G401 (cell line): ENCODE data around the gene PIM2. TPM values are rescaled to one million over a fixed set of nuclear protein-coding genes. Genes with fewer than 3 reads are reported as not detected.

Source experiments
- DNase-seq: peaks from one replicate; pipeline ENCODE4 v3.0.0-alpha.2; 2015; ENCODE audit warnings: low spot score
- in situ Hi-C: cut with HindIII; loops from 2 replicates; pipeline ENCODE4 v1.10.0; 2016; ENCODE audit warnings: low sequenced_read_pairs, mixed read lengths
- total RNA-seq: library from RNA; depleted of rRNA; stranded (reverse); fragments of >200 nt; shearing (Covaris generic); gene quantifications from 2 replicates; pipeline ENCODE4 v1.2.3, GENCODE V29; 2014

Gene PIM2
- total RNA-seq, 1 experiment from 2014 or later = 20.6 TPM

GRCh38 chrX:48911412-48912182 is 7.2 kb downstream of the PIM2 start, which contains the start of gene SLC35A2:
Gene SLC35A2 (minus strand): TSS chrX:48911646. CDS start chrX:48911636, 10 bp downstream.
- in situ Hi-C loops = no loop called here
- DNase-seq = peak; percentile 85

- in situ Hi-C loops = no loop called here
- no peak for DNase-seq
These were observed 7.9 kb downstream of the PIM2 start for GRCh38 chrX:48910926-48911411.

GRCh38 chrX:48909703-48910294 is 9.0 kb downstream of the PIM2 start:
- in situ Hi-C loops = no loop called here
- DNase-seq = no peak

- DNase-seq = no peak
- in situ Hi-C loops = no loop called here
These were observed 10.2 kb downstream of the PIM2 start for GRCh38 chrX:48908600-48908999.

- in situ Hi-C loops = no loop called here
- no peak for DNase-seq
These were observed 13.6 kb downstream of the PIM2 start for GRCh38 chrX:48905090-48905790.

GRCh38 chrX:48904626-48905025 is 14.2 kb downstream of the PIM2 start:
- in situ Hi-C loops = no loop called here
- no peak for DNase-seq

- in situ Hi-C loops = no loop called here
- DNase-seq = no peak
These were observed 14.6 kb downstream of the PIM2 start for GRCh38 chrX:48904180-48904579.

- DNase-seq = no peak
- in situ Hi-C loops = no loop called here
These were observed 15.5 kb downstream of the PIM2 start for GRCh38 chrX:48903290-48903689.

GRCh38 chrX:48902776-48903175 is 16.0 kb downstream of the PIM2 start:
- in situ Hi-C loops = no loop called here
- DNase-seq = no peak

GRCh38 chrX:48902135-48902534 is 16.7 kb downstream of the PIM2 start:
- DNase-seq = no peak
- in situ Hi-C loops = no loop called here

GRCh38 chrX:48901069-48901468 is 17.8 kb downstream of the PIM2 start:
- no peak for DNase-seq
- in situ Hi-C loops = no loop called here

GRCh38 chrX:48899078-48899410 is 19.8 kb downstream of the PIM2 start:
- no peak for DNase-seq
- in situ Hi-C loops = no loop called here

GRCh38 chrX:48897625-48898306 is 21.1 kb downstream of the PIM2 start, which contains the start of the genes PQBP1 and TIMM17B:
Gene PQBP1 (plus strand): TSS chrX:48897930. CDS start chrX:48898510, 580 bp downstream.
Gene TIMM17B (minus strand): TSS chrX:48897768. CDS start chrX:48897749, 19 bp downstream.
- peak; percentile 95 for DNase-seq
- in situ Hi-C loops = no loop called here

- DNase-seq = peak; percentile 77
- in situ Hi-C loops = no loop called here
These were observed 21.6 kb downstream of the PIM2 start for GRCh38 chrX:48897157-48897624.

- in situ Hi-C loops = no loop called here
- peak; percentile 46 for DNase-seq
These were observed 22.2 kb downstream of the PIM2 start for GRCh38 chrX:48896611-48897011.

GRCh38 chrX:48894891-48895290 is 23.9 kb downstream of the PIM2 start:
- in situ Hi-C loops = no loop called here

GRCh38 chrX:48893556-48894348 is 25.1 kb downstream of the PIM2 start:
- in situ Hi-C loops = no loop called here
- no peak for DNase-seq

More at GRCh38 chrX:48894891-48895290, 23.9 kb downstream of the PIM2 start:
- DNase-seq = no peak

GRCh38 chrX:48892896-48893295 is 25.9 kb downstream of the PIM2 start:
- in situ Hi-C loops = no loop called here
- no peak for DNase-seq
